Left lung (tissue), 10 donors: ENCODE results near the gene GDF9. TPM values are rescaled to one million over a fixed set of nuclear protein-coding genes. Genes with fewer than 3 reads are reported as not detected.
A peak's percentile ranks its signal among the peaks of the same experiment; 100 is the strongest.
"Not testable (repeated sequence)": the region's sequence is repeated elsewhere in the genome, so short reads cannot be mapped to it uniquely, and the experiment has no call there.

ENCODE experiments used
- ATAC-seq: fragments of 200-7000 bp; cut with Tn5 transposase; one replicate; pipeline ENCODE4 v1.9.1; 2020; ENCODE audit warnings: moderate library complexity
- DNase-seq, 4 donors: peaks; one replicate each; pipeline ENCODE4 v3.0.0-alpha.2; 2013 to 2020
- H3K27ac ChIP-seq, 2 donors: fragments of 200-600 bp; sonication (generic) in 1 of 2; one replicate each; pipeline versions ENCODE4 v1.5.0 to v1.8.0; 2020 to 2021
- H3K27me3 ChIP-seq, 2 donors: fragments of 200-600 bp; sonication (generic) in 1 of 2; one replicate each; pipeline versions ENCODE4 v1.5.0 to v1.8.0; 2020 to 2021
- H3K36me3 ChIP-seq, 2 donors: fragments of 200-600 bp; sonication (generic) in 1 of 2; one replicate each; pipeline versions ENCODE4 v1.5.0 to v1.8.0; 2020 to 2021
- H3K4me1 ChIP-seq, 2 donors: fragments of 200-600 bp; one replicate each; pipeline ENCODE4 v1.8.0; 2021
- H3K4me3 ChIP-seq, 2 donors: fragments of 200-600 bp; sonication (generic) in 1 of 2; one replicate each; pipeline versions ENCODE4 v1.5.0 to v1.8.0; 2020 to 2021; ENCODE audit warnings: mild to moderate bottlenecking in 1 of 2
- H3K9me3 ChIP-seq, 2 donors: fragments of 200-600 bp; sonication (generic) in 1 of 2; one replicate each; pipeline versions ENCODE4 v1.5.0 to v1.8.0; 2020 to 2021
- CTCF ChIP-seq, 2 donors: fragments of 200-600 bp; sonication (generic) in 1 of 2; IDR thresholded peaks; one replicate each; pipeline versions ENCODE4 v1.5.0 to v1.8.0; 2021; ENCODE audit warnings: antibody characterized with exemption in 2 of 2
- intact Hi-C, 2 donors: fragments of 100-400 bp; cut with DNase I; formaldehyde crosslinking; loops; one replicate each; pipeline versions ENCODE4 v1.11.2 to v1.14.2; 2022
- polyA plus RNA-seq, 6 donors: library from polyadenylated mRNA; unstranded; fragments of 120-200 nt; gene quantifications; one replicate each; pipeline ENCODE4 v1.2.1, GENCODE V29; 2013; ENCODE audit not compliant: insufficient read length in 6 of 6
- total RNA-seq, 2 donors: library from RNA; stranded (reverse); fragmentation: NEBNext Ultra II Directional; extraction: Animal tissue kit (Norgen Biotek cat#: 25700); gene quantifications; one replicate each; pipeline ENCODE4 v1.2.1, GENCODE V29; 2021
- donor health status: DM: no; HTN: yes; CAD: no.
- donor health status: DM: no; HTN: no; CAD: no.

The GDF9 gene
- total and polyA plus RNA-seq, 8 donors: 0.26 to 1.6 (median 1.2) TPM

DNA sequence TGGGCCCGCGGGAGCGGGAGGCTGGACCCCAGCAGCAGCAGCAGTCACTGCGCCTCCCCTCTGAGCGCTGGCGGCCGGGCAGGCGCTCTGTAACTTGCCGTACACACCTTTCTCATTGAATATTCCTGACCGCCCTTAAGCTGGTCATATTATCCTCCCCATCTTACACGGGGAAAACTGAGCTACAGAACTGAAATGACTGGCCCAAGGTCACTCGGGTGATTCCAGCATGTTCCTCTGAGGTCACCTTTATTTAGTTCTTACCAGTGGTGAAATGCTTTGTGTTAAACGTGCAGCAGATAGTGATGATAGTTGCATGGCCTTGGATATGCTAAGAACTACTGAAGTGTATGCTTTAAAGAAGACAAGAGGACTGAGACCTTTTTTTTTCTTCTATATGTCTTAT lies 780 bp upstream of the GDF9 start:
- TF ChIP-seq CTCF (IDR thresholded peaks at IDR 0.05): no peak
- H3K4me3 ChIP-seq: peak overlapping the region; percentile 74 to 86
- H3K4me1 ChIP-seq: peaks cover 0 to 24% of the 10 kb centered on the region in 2 donors
- DNase-seq (no peak), ATAC-seq (no peak)
- intact Hi-C loops: no loop called here
- peak overlapping the region; percentile 92 to 93 for H3K27ac ChIP-seq
- H3K9me3 ChIP-seq: no peaks in the 10 kb centered on the region
- peaks cover 0 to 46% of the 10 kb centered on the region in 2 donors for H3K36me3 ChIP-seq
- no peaks in the 10 kb centered on the region for H3K27me3 ChIP-seq

DNA sequence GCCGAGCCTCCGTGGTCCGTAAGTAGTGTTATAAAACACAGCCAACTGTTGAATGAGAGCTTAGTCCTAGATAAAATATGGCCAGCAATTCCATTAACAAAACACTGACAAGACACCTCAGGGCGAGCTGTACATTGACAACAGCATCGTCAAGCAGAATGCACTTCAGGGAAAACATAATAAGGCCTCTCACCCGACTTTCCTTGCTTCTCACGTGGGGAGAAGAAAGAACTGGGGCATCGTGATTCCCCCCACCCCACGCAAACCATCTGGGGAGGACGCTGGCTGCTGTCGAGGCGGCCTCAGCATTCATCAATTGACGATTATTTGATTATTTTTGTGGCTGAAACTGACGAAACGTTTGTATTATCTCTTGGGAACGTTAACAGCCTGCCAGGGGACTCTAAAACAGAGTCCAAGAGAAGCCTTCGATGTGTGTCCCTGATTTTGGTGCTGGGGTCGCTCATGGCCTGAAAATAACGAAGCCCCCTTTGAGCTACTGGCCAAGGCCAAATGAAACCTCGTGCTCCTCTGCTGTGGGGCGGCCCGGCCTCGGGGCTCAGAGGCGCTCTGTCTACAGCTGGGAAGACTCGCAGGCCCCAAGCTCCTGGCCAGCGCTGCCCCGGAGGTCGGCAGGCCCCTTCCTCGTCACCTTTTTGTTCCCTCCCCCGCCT lies 464 bp downstream of the GDF9 start:
- no peak for DNase-seq
- intact Hi-C loops: no loop called here
- Histone ChIP-seq H3K4me3 (peak overlapping the region; percentile 74 to 86), H3K36me3 (peaks cover 0 to 33% of the 10 kb centered on the region in 2 donors), H3K27me3 (no peaks in the 10 kb centered on the region), H3K4me1 (peaks cover 0 to 24% of the 10 kb centered on the region in 2 donors), H3K9me3 (no peaks in the 10 kb centered on the region), H3K27ac (peak overlapping the region; percentile 92 to 93)
- no peak for TF ChIP-seq CTCF (IDR thresholded peaks at IDR 0.05)
- ATAC-seq: peak; percentile 59

GRCh38 chr5:132860742-132861141 lies 5.5 kb downstream of the GDF9 start:
- intact Hi-C loops: no loop called here

DNA sequence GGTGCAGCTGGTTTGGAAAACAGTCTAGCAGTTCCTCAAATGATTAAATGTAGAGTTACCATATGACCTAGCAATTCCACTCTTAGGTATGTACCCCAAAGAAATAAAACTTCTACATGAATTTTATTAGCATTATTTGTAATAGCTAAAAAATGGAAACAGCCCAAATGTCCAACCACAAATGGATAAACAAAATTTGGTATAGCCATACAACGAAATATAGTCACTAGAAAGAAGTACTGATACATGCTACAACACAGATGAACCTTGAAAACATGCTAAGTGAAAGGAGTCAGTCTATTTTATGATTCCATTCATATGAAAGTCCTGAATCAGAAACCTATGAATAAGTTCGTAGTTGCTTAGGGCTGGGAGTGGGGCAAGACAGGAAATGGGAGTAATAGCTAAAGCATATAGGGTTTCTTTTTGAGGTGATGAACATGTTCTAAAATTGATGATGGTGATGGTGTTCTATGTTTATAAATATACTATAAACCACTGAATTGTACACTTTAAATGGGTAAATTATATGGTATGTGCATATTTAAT lies 6.3 kb downstream of the GDF9 start:
- no peak for DNase-seq
- no peak for TF ChIP-seq CTCF (IDR thresholded peaks at IDR 0.05)
- Histone ChIP-seq H3K9me3 (no peaks in the 10 kb centered on the region), H3K36me3 (no peaks in the 10 kb centered on the region), H3K27ac (no peak overlapping the region), H3K4me1 (no peaks in the 10 kb centered on the region), H3K27me3 (no peaks in the 10 kb centered on the region), H3K4me3 (no peak overlapping the region)
- intact Hi-C loops: no loop called here
- ATAC-seq: no peak

More at GRCh38 chr5:132860742-132861141, 5.5 kb downstream of the GDF9 start:
- H3K9me3 ChIP-seq: no peaks in the 10 kb centered on the region
- H3K27ac ChIP-seq: no peak overlapping the region
- H3K4me1 ChIP-seq: peaks cover 0 to 6% of the 10 kb centered on the region in 2 donors
- ATAC-seq (no peak), DNase-seq (no peak)
- no peak overlapping the region for H3K4me3 ChIP-seq
- H3K27me3 ChIP-seq: no peaks in the 10 kb centered on the region
- TF ChIP-seq CTCF (IDR thresholded peaks at IDR 0.05): no peak
- no peaks in the 10 kb centered on the region for H3K36me3 ChIP-seq

- ATAC-seq: no peak
- Histone ChIP-seq H3K4me1 (peaks cover 0 to 4% of the 10 kb centered on the region in 2 donors), H3K36me3 (no peaks in the 10 kb centered on the region), H3K27ac (no peak overlapping the region), H3K4me3 (no peak overlapping the region), H3K27me3 (no peaks in the 10 kb centered on the region), H3K9me3 (no peaks in the 10 kb centered on the region)
- intact Hi-C loops: no loop called here
- no peak for TF ChIP-seq CTCF (IDR thresholded peaks at IDR 0.05)
- no peak for DNase-seq
Observed at GRCh38 chr5:132856011-132856410, 10.3 kb downstream of the GDF9 start.

- ATAC-seq, H3K27me3 ChIP-seq, H3K27ac ChIP-seq, DNase-seq, H3K4me1 ChIP-seq, H3K36me3 ChIP-seq, intact Hi-C loops, H3K9me3 ChIP-seq, H3K4me3 ChIP-seq: not testable (repeated sequence)
Observed at GRCh38 chr5:132854992-132855391, 11.3 kb downstream of the GDF9 start.
